ENCODE measurements around the gene RAD21L1.

The RAD21L1 gene

DNA sequence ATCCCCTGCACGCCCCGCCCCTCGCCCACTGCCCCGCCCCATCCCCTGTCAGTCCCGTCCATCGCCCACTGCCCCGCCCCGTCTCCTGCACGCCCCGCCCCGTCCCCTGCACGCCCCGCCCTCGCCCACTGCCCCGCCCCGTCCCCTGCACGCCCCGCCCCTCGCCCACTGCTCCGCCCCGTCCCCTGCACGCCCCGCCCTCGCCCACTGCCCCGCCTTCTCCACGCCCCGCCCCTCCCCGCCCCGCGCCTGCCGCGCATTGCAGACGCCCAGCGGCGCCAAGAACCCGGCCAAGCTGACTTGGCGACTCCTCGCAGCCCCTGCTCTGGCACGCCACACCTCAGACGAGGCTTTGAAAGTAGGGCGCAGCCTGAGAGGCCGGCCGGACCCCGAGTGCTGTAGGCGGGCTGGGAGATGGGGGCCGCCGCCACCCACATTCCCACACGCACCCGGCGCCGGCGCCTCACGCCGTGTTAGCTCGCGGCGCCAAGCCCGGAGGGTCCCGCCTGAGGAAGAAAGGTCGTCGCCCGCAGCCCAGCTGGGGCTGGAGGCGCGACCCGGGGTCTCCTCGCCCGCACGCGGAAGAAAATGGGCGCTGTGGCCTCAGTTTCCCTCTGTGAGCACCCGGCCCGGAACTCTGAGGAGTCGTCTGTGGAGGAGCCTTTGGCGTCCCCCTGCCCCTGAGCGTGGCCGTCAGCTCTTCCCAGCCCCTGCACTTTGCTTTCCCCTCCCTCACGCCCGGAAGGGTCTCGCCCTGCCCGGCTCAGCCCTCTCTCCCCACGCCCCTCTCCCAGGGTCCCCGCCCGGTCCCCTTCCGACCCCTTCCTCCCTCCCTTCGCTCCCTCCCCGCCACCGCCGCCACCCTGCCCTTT lies at the start of gene RAD21L1:
RAD21L1 (plus strand) TSS at position 262 of the 872 bp plus-strand sequence. CDS start 2,410 bp downstream, outside the sequence.
- peak; percentile 77 to 85 for DNase-seq

DNA sequence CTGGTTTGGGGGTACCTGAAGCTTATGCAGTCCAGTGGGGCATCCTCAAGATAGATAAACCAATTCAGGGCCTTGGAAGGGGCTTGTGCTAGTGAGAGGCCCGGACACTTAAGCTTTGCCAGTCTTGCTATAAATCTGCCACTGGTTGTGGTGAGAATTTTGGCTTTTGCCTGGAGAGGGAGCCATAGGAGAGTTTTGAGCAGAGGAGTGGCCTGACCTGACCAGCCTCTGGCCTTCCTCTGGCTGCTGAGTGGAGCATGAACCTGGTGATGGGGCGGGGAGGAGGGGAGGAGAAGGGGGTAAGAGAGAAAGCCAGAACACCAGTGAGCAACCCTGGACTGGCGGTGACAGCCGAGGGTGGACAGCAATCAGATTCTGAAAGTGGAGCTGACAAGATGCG lies 48.2 kb upstream of the RAD21L1 start:
- no peak for DNase-seq

DNA sequence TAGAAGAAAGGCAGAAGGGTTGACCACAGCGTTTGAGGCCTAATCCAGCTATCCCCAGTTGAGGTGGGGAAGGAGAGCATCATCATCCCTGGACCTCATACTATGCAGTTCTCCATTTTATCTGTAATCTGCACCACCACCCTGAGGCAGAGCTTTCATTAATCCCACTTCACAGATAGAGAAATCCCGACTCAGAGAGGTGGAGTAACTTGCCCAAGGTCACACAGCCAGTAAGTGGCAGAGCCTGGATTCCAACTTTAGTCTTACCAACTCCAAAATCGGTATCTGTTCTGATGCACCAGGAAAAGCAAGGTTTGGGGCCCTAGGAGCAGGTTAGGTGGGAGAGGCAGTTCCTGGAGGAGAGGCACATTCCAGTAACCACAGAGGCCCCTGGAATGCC lies 47.7 kb upstream of the RAD21L1 start:
- no peak for DNase-seq

- no peak for DNase-seq
Measured at GRCh38 chr20:1178623-1179022, 47.2 kb upstream of the RAD21L1 start.

DNA sequence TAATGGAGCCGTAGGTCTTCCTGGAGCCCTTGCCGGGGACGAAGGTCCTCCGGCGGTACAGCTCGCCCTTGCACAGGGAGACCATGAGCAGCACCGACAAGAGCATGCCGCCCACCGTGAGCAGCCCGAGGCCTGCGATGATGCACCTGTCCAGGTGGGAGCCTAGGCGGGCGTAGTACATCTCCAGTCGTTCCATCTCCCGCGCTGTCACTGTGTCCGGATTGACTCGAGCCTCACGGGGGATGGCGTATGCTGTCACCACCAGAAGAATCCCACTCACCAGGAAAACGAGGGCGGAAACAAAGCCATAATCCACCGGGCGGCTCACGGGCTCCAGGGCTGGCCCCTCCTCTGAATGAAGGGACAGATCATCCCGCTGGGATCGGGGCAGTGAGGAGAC lies 44.9 kb upstream of the RAD21L1 start:
- DNase-seq, result no peak

DNA sequence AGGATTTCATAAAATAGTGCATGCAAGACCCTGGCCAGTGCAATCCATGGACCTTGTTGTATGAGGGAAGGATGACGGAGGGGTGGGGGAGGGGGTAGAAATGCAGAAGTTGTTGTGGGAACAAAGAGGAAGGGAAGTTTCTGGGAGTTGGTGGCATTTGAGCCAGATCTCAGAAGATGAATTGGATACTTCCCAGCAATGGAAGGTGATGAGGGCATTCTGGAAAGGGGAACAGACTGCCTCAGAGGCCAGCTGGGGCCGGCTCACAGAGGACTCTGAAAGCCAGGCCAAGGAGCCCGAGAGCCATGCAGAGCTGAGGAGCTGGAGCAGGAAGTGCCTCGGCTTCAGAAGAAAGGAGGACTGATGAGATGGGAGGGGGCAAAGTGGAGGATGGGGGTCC lies 43.7 kb upstream of the RAD21L1 start:
- no peak for DNase-seq

GRCh38 chr20:1183153-1183552 lies 42.7 kb upstream of the RAD21L1 start:
- DNase-seq, result no peak

DNA sequence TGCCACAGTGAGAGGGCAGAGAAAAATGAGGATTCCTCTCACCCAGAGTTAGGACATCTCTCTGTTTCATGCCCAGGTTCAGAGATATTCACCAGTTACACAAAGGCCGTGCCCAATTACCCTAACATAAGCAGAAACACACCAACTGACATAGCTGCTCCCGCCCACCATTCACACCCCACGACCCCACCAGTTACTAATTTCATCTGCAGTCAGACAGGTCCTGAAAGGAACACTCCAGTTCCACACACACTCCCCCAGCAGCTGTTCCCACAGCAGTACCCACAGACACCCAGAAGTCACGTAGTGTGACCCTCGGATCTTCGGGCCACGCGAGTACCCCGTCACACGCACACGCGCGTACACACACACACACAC lies 41.6 kb upstream of the RAD21L1 start:
- DNase-seq, result no peak

- no peak for DNase-seq
Measured at GRCh38 chr20:1184638-1185315, 41.1 kb upstream of the RAD21L1 start, which contains the start of gene TMEM74B. Gene TMEM74B, minus strand, starts transcription at chr20:1184981. Its CDS starts 1,180 bp downstream, at chr20:1183801.

GRCh38 chr20:1185316-1185741 lies 40.5 kb upstream of the RAD21L1 start:
- peak in 1 of 2 donors; percentile 9 for DNase-seq

- peak; percentile 45 to 59 for DNase-seq
Measured at GRCh38 chr20:1185790-1186334, 40.0 kb upstream of the RAD21L1 start.

- DNase-seq, result no peak
Measured at GRCh38 chr20:1186367-1186991, 39.4 kb upstream of the RAD21L1 start.

- no peak for DNase-seq
Measured at GRCh38 chr20:1187605-1188171, 38.2 kb upstream of the RAD21L1 start.

- no peak for DNase-seq
Measured at GRCh38 chr20:1188347-1188746, 37.5 kb upstream of the RAD21L1 start.

DNA sequence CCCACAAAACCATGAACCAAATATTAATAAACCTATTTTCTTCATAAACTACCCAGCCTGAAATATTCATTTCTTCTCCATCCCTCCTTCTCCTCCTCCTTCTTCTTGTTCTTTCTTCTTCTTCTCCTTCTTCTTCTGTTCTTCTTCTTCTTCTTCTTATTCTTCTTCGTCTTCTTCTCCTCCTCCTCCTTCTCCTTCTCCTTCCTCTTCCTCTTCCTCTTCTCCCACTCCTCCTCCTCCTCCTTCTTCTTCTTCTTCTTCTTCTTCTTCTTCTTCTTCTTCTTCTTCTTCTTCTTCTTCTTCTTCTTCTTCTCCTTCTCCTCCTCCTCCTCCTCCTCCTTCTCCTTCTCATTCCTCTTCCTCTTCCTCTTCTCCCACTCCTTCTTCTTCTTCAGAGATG lies 36.0 kb upstream of the RAD21L1 start:
- no peak for DNase-seq

- no peak for DNase-seq
Measured at GRCh38 chr20:1190847-1191246, 35.0 kb upstream of the RAD21L1 start.

DNA sequence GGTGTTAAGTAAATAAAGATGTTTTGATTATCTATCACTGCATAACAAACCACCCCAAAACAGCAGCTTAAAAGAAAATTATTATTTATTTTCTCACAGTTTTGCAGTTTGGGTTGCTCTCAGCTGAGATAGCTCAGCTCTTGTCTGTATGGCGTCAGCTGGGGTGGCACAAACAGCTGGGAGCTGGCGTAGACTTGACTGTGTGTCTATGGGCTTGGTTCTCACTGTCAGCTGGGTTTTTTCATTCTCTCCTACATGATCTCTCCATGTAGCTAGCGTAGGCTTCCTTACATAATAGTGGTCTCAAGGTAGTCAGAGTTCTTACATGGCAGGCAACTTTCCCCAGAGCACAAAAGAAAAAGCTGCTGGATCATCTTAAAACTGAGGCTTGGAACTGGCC lies 34.5 kb upstream of the RAD21L1 start:
- DNase-seq, result no peak

DNA sequence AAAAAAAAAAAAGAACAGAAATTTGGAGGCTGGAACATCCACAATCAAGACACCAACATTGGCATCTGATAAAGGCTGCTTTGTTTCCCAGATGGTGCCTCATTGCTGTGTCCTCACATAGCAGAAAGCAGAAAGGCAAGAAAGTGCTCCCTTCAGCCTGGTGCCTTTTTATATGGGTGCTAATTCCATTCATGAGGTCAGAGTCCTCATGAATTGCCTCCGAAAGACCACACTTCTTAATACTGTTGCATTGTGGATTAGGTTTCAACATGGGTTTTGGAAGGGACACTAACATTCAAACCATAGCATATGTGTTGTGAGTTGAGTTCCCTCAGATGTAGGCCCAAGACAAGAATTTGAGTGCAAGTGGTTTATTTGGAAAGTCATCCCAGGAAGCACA lies 30.6 kb upstream of the RAD21L1 start:
- no peak for DNase-seq

DNA sequence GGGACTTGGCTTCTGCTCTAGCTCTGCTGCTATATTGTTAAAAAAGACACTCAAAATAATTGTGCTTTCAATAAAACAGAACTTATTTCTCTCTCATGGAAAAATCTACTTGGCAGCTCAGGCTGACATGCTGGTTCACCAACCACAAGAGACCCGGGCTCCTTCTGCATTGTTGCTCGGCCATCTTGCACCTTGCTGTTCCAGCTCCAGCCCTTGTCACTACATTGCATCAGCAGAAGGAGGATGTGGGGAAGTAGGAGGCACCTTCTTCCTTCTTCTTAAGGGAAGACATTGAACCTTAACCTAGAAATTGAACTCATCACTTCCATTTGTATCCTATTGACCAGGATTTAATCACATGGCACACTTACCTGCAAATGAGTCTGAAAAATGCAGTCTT lies 29.2 kb upstream of the RAD21L1 start:
- no peak for DNase-seq

GRCh38 chr20:1197801-1198200 lies 28.0 kb upstream of the RAD21L1 start:
- no peak for DNase-seq

GRCh38 chr20:1198751-1199150 lies 27.1 kb upstream of the RAD21L1 start:
- no peak for DNase-seq

- DNase-seq, result no peak
Measured at GRCh38 chr20:1199212-1199873, 26.5 kb upstream of the RAD21L1 start.
